ENCODE data around the gene RASSF5. TPM values are rescaled to one million over a fixed set of nuclear protein-coding genes. Genes with fewer than 3 reads are reported as not detected.
A peak's percentile ranks its signal among the peaks of the same experiment; 100 is the strongest.
"Not testable (repeated sequence)": the region's sequence is repeated elsewhere in the genome, so short reads cannot be mapped to it uniquely, and the experiment has no call there.

The RASSF5 gene
- total RNA-seq, 1 donor from 2014 or later: 0.11 TPM

- no peak for DNase-seq (ENCODE audit: low read depth)
Observed at GRCh38 chr1:206476591-206476990, 30.7 kb upstream of the RASSF5 start.

GRCh38 chr1:206477110-206477509, 30.2 kb upstream of the RASSF5 start:
- DNase-seq (ENCODE audit: low read depth): no peak

- no peak for DNase-seq (ENCODE audit: low read depth)
Observed at GRCh38 chr1:206477581-206478380, 29.6 kb upstream of the RASSF5 start.

GRCh38 chr1:206478746-206479145, 28.6 kb upstream of the RASSF5 start:
- DNase-seq (ENCODE audit: low read depth): no peak

DNA sequence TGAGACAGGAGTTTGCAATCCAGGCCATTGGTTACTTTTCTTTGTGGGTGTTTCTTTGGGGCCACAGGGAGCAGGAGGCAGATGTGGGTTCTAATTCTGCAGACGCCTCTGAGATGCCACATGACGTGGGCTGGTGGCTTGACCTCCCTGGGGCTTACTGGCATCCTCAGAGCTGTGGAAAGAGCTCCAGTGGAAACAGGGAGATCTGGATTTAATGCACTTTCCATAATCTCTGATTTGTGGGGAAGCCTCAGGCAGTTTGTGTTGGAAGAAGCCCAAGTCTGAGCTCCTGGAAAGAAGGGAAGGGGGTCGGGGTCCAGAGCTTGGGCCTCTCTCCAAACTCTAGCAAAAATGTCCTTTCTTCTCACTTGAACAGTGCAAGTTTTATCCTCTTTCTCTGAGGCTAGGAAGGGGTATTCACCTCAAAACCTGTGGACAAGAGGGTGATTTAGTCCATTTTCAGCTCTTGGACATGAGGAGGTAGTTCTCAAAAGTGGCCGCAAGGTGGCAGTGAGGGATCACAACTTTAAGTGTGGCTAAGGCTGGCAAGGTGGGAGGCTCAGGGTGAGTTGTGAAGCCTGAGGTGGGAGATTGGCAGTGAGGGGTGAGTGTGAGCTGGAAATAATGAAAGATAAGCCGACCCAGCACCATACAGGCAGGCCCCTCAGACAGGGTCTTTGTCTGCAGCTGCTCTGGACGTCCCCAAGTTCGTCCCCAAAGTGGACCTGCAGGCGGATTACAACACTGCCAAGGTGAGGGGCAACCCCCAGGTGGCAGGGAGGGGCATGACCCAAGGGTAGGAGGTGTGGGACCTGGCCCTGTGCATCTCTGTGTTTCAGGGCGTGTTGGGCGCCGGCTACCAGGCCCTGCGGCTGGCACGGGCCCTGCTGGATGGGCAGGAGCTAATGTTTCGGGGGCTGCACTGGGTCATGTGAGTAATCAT, 27.9 kb upstream of the RASSF5 start:
- DNase-seq (ENCODE audit: low read depth): peak; percentile 79

GRCh38 chr1:206480211-206480610, 27.1 kb upstream of the RASSF5 start:
- DNase-seq (ENCODE audit: low read depth): no peak

DNA sequence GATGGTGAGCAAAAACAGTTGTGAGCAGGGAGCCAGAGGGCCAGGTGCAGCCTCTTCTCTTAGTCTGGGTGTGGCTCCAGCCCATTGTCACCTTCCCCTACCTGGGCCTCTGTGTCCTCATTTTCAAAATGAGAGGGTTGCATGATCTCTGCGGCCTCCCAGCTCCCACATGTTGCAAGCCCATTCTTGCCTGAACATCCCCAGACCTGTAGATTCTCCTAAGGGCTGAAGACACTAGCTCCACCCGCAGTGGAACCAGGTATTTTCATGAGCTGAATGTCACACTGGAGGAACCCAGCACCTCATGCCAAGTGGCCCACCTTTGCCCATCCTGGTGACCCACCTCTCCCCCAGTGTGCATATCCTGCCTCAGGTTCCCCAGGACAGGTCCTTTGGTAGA, 24.7 kb upstream of the RASSF5 start:
- DNase-seq (ENCODE audit: low read depth): no peak

GRCh38 chr1:206483864-206484263, 23.5 kb upstream of the RASSF5 start:
- DNase-seq (ENCODE audit: low read depth): not testable (repeated sequence)

DNA sequence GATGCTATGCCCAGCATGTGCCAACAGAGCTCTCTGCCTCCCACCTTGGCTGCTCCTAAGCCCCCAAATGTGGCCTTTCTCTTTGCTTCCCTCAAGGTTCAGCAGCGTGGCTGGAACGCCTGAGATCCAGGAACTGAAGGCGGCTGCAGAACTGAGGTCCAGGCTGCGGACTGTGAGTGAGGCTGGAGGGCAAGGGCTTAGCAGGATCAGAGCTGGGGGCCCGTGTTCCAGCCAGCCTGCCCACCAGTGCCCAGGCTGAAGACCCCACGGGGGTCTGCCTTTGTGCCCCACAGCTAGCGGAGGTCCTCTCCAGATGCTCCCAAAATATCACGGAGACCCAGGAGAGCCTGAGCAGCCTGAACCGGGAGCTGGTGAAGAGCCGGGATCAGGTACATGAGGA, 22.4 kb upstream of the RASSF5 start:
- DNase-seq (ENCODE audit: low read depth): no peak

DNA sequence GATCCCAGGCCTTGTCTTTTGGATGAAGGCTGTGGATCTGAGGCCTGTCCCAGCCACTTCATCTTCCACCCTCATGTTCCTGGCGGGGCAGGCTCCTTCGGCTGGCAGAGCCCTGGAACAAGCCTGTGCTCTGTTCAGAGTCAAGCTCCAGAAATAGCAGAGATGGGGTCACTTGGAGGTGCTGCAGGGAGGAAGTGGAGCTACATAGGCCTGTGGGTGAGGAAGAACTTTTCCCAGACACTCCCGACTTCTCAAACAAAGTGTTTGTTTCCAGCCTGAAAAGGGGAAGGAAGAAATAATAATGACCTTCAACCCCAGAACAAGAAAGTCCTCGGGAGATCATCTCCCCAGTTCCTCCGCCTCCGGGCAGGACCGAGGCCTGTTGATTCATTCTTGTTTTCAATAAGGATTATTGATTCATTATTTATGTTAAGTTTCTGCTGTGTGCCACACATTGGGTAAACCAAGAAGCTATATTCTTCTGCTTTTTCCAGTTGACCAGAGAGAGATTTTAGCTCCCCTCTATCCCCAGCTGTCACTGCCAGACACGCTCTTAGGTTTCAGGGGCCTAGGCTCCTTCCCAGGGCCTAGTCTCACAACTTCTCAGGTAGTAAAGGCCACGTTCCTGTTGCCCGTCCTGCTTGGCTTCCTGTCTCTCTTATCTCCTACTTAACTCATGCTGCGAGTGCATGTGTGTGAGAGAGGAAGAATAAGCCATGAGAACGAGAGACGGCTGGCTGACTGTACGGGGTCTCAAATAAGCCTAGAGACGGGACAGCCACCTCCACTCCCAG, 20.1 kb upstream of the RASSF5 start:
- DNase-seq (ENCODE audit: low read depth): no peak

- DNase-seq (ENCODE audit: low read depth): no peak
Observed at GRCh38 chr1:206487970-206488369, 19.4 kb upstream of the RASSF5 start.

DNA sequence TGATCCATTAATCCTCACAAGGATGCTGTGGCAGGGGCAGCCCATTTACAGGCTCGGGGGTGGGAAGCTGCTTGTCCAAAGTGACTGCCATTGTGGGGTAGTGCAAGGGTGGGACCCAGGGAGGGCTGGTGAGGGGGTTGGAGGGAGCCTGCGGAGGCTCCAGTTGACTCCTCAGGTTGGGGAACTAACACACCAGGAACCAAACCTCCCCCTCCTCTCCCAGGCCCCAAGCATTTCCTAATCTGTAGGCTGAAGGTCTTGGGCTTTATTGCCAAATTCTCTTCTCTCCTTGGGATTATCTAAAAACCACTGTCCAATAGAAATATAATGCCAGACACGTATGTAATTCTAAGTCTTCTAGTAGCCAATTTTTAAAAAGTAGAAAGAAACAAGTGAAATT, 18.9 kb upstream of the RASSF5 start:
- DNase-seq (ENCODE audit: low read depth): no peak

DNA sequence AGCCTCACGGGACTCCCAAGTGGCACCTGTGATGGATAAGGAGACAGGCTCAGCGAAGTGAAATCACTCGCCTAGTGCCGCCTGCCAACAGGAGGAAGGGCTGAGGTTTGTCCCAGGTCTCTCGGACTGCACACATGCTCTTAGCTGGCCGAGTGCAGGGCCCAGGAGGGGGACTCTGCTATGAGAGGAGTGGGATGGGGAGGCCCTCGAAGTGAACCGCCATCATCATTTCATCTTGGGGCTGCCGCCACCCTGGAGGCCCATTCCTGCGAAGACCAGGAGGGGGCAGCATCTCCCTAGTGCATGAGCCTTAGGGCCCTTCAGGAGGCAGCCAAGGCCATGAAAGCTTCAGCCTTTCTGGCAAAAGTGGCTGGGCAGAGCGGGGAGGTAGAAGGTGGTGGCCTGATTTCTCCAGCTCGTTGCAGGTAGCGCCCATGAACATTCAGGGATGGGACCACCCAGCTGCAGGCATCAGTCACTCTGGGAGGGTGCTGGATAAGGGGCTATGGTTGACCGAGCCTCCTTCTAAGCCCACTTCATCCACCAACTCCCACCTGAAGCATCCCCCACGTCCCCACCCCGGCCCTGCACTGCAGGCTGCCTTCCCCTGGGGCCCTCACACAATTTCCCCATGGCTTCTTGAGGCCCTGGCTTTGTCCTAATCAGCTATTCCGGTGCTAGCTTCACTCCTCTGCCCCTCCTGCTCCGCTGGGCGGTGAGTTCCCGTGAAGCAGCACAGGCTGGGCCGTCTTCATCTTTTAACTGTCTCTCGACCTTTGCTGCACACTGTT, 17.2 kb upstream of the RASSF5 start:
- DNase-seq (ENCODE audit: low read depth): peak; percentile 70

GRCh38 chr1:206490771-206491405, 16.4 kb upstream of the RASSF5 start:
- no peak for DNase-seq (ENCODE audit: low read depth)

GRCh38 chr1:206491616-206492015, 15.7 kb upstream of the RASSF5 start:
- no peak for DNase-seq (ENCODE audit: low read depth)

DNA sequence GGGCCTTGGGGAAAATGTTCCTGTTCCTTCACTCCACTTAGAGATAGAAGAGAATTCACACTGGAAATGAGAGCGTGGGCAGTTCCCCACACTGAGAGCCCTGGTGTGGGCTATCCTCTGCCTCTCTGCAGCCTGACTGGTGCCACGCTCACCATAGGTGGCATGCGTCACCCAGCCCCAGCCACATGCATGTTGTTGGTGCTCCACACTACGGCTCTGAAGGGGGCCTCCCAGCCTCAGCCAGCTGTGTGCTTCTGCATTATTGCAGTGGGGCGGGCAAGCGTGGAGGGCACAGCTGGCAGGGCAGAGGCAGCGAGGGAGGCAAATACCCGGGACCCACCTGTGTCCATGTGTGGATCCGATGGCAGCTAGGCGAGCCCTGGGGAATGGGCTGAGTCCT, 14.7 kb upstream of the RASSF5 start:
- no peak for DNase-seq (ENCODE audit: low read depth)

- no peak for DNase-seq (ENCODE audit: low read depth)
Observed at GRCh38 chr1:206493279-206493678, 14.1 kb upstream of the RASSF5 start.

GRCh38 chr1:206495011-206495461, 12.3 kb upstream of the RASSF5 start:
- DNase-seq (ENCODE audit: low read depth): no peak

GRCh38 chr1:206495493-206496046, 11.8 kb upstream of the RASSF5 start:
- no peak for DNase-seq (ENCODE audit: low read depth)

All from myocyte (in vitro differentiated cells).